ENCODE results near the gene DBI.

The DBI gene

GRCh38 chr2:119366649-119367471, at the start of gene DBI, which contains the start of gene C2orf76:
DBI (plus strand) TSS chr2:119366977; CDS start chr2:119367052, 75 bp downstream.
C2orf76 (minus strand) TSS chr2:119366834; CDS start chr2:119339959, 26,875 bp downstream.
- DNase-seq = peak; percentile 86 to 87

GRCh38 chr2:119317554-119317953, 49.2 kb upstream of the DBI start:
- no peak for DNase-seq

- DNase-seq = no peak
Measured at GRCh38 chr2:119319593-119319992, 47.2 kb upstream of the DBI start.

- no peak for DNase-seq
Measured at GRCh38 chr2:119323459-119323858, 43.3 kb upstream of the DBI start.

- no peak for DNase-seq
Measured at GRCh38 chr2:119324685-119325270, 42.0 kb upstream of the DBI start.

GRCh38 chr2:119326938-119327337, 39.8 kb upstream of the DBI start:
- DNase-seq = no peak

- no peak for DNase-seq
Measured at GRCh38 chr2:119327431-119327830, 39.3 kb upstream of the DBI start.

- DNase-seq = no peak
Measured at GRCh38 chr2:119332953-119333352, 33.8 kb upstream of the DBI start.

GRCh38 chr2:119333360-119333759, 33.4 kb upstream of the DBI start:
- DNase-seq = no peak

GRCh38 chr2:119333833-119334232, 32.9 kb upstream of the DBI start:
- DNase-seq = no peak

GRCh38 chr2:119337749-119338148, 29.0 kb upstream of the DBI start:
- no peak for DNase-seq

- no peak for DNase-seq
Measured at GRCh38 chr2:119338272-119338671, 28.5 kb upstream of the DBI start.

- peak; percentile 5 to 6 for DNase-seq
Measured at GRCh38 chr2:119338826-119339561, 27.8 kb upstream of the DBI start.

- no peak for DNase-seq
Measured at GRCh38 chr2:119339562-119339923, 27.2 kb upstream of the DBI start.

- DNase-seq = no peak
Measured at GRCh38 chr2:119341684-119342083, 25.1 kb upstream of the DBI start.

- DNase-seq = no peak
Measured at GRCh38 chr2:119349289-119349688, 17.5 kb upstream of the DBI start.

- no peak for DNase-seq
Measured at GRCh38 chr2:119350311-119350998, 16.3 kb upstream of the DBI start.

- DNase-seq = no peak
Measured at GRCh38 chr2:119352357-119352756, 14.4 kb upstream of the DBI start.

GRCh38 chr2:119354860-119355259, 11.9 kb upstream of the DBI start:
- DNase-seq = no peak

- DNase-seq = no peak
Measured at GRCh38 chr2:119359774-119360173, 7.0 kb upstream of the DBI start.

- no peak for DNase-seq
Measured at GRCh38 chr2:119360423-119360966, 6.3 kb upstream of the DBI start.

GRCh38 chr2:119364798-119365197, 2.0 kb upstream of the DBI start:
- no peak for DNase-seq

- no peak for DNase-seq
Measured at GRCh38 chr2:119365436-119365835, 1.3 kb upstream of the DBI start.

Data from activated CD4-positive, alpha-beta T cell treated with anti-CD3 and anti-CD28 coated beads, Interleukin-2, amount 50 U/mL, for 4 hours (primary cell).